NCI-H1105 (cell line): Measurements from ENCODE around the gene VSTM4.

Experiments used
- DNase-seq: peaks from one replicate; lab custom pipeline; 2025; lab: John Stamatoyannopoulos, UW

The VSTM4 gene

DNA sequence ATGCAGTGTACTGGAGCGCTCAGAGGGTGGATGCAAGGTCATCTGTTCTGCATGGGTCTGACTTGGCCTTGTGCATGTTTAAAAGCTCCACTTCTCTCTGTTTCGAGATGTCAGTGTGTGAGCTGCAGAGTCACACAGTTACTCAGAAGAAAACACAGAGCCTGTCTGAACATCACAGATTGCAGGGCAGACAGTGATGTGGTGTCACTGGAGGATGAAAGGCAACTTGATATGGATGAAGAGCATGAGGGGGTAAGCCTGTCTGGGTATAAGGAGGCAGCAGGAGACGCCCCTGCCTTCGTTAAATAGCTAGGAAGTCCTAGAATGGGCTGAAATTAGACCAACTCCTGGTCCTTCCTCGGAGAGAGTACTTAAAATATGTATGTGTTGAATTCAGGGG, 108.2 kb downstream of the VSTM4 start:
- DNase-seq, result no peak

DNA sequence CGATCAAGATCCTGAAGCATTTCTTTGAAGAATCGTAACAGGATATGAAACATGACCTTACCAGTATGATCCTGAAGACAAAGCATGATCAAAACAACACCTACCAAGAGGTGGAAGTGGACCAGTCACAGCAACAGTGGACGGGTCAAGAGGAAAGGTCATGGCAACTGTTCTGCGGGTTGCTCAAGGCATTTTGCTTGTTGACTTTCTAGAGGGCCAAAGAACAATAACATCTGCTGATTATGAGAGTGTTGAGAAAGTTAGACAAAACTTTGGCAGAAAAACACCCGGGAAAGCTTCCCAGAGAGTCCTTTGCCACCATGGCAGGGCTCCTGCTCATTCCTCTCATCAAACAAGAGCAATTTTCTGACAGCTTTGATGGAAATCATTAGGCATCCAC, 110.1 kb downstream of the VSTM4 start:
- no peak for DNase-seq

DNA sequence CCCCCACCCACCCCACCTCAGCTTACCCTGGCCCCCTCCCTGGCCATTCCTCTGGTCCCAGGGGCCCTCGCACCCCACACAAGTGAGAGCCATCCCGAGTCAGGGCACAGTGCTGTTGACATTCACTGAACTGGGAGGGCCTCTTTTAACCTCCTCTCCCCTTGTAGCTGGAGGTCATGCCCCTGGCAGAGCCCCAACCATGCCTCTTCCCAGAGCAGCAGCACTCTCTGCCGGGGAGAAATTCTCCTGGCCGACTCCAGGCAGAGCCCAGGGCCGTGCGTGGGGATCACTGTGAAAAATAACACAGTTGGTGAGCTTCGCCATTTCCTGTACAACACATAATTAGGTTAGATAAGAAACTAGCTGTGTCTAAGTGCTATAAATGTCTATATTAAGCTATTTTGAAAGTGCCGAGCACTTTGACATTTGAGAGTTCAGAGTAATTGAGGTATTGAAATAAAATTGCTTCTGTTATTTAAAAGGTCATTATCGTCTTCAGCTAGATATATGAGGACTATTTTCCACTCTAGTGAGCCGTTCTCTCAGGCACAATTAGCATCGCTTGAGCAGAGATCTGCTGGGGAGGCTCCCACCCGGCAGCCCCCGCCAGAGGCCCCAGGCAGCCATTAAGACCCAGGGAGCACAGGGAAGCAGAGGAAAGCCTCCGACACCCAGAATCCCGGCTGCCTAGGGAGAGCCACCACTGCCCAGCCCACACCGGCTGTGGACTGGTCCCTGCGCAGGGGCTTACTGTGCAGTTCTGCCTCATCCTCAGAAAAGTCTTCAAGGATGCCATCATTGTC, 113.3 kb downstream of the VSTM4 start:
- peak; percentile 31 for DNase-seq

DNA sequence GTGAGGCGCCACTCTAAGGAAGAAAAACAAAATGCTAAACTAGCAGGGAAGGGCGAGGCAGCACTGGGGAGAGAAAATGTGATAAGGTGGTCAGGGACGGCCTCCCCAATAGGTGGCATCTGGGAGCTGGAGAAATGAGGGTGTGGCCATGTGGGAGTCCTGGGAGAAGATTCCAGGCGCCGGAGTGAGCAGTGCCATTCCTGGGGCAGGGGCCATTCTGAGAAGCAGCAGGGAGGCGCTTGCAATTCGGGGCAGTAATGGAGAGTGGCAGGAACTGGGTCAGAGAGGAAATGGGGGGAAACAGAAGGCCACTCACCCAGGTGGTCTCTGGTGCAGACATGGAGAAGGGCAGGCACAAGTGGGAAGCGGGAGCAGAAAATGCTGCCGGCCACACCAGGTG, 113.9 kb downstream of the VSTM4 start:
- no peak for DNase-seq

DNA sequence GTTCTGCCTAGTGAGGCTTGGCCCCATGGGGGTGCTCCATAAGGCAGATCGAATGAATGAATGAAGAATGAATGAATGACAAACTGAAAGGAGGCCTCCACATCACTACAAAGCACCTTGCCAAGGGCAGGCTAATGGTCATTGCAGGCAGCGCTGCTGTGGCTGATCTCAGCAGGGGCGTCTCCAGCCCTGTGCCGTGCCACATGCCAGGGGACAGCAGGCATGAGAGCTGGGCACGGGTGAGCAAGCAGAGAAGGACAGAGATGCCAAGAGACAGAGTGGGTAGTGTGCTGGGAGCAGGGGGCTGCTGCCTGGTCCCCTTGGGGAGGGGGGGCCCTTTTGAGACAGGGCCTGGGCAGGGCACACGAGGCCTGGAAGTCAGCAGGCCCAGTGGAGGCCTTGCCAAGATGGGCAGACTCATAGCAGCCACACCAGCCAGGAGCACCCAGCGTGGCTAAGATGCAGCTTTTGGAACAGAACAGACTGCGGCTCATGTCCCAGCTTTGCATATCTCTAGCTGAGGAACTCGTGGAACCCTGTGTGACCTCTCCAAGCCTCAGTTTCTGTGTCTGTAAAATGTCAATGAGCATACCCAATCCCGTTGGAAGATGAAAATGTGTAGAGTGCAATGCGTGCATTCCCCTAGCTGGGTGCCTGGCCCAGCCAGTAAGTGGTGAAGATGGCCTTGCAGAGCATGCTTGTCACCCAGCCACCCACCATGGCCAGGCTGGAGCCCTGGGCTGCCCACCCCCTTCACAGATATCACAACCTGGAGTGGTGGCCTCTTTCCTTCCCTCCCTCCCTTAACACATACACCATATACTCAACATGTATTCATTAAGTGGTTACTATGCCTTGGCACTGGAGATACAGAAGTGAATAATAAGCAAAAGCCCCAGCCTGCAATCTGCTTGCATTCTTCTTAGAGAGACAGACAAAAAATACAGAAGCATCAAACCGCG, 114.6 kb downstream of the VSTM4 start:
- no peak for DNase-seq

DNA sequence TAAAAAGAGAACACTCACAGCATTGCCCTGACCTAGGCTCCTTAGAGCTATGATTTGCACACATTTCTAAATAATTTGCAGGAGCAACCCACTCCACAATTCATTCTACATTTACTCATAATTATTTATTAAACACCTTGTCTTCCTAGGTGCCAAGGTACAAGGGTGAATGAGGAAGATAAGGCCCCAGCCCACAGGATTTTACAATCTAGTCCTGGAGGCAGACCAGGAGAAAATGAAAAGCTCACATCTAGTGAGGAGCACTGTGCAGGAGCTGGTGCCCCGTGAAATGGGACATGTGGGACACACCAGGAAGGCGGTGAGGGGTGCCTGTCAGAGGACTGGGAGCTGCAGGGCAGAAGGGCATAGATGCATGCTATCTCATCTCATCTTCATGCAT, 116.0 kb downstream of the VSTM4 start:
- DNase-seq, result no peak

DNA sequence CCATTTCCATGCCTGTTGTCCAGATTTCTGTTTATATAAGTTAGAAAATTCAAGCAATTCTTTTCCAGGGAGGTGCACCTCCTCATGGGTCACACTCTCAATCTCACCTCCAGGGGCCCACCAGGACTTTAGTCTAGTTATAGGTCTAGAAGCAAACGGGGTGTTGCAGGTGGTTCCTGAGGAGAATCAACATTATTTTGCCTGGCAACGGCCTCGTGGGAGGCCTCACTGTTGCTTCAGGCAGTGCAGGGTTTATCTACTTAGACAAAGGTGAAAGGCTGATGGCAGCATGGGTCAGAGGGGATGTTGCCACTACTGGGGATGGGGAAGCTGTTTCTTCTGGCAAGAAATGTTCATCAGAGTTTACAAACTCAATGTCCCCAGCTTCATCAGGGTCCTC, 119.0 kb downstream of the VSTM4 start:
- DNase-seq, result no peak

DNA sequence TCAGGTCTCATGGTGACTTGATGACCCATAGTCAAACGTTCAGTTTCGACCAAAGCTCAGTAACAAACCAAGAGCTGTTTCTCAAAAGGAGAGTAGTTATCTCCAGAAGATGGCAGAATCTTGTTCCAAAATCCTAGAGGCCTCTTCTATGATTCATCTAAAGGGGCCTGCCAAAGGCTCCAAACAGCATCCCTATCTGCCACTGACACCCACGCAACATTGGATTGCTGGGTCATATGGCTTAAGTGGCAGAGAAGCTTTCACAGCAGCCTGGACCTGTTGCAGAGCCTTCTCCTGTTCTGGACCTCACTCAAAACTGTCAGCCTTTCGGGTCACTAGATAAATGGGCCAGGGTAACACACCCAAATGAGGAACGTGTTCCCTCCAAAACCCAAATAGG, 121.7 kb downstream of the VSTM4 start:
- no peak for DNase-seq

DNA sequence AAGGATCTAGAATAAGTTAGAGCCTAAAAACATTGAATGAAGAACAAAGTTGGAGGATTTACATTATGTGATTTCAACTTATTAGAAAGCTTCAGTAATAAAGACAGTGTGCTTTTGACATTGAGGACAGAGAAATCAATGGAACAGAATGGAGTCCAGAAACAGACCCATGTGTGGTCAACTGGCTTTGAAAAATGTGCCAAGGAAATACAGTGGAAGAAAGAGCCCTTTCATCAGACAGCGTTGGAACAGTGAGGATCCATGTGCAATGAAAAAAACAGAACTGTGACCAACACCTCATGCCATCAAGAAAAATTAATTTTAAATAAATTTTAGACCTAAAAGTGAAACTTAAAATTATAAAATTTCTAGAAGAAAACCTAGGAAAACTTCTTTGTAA, 125.1 kb downstream of the VSTM4 start:
- no peak for DNase-seq

DNA sequence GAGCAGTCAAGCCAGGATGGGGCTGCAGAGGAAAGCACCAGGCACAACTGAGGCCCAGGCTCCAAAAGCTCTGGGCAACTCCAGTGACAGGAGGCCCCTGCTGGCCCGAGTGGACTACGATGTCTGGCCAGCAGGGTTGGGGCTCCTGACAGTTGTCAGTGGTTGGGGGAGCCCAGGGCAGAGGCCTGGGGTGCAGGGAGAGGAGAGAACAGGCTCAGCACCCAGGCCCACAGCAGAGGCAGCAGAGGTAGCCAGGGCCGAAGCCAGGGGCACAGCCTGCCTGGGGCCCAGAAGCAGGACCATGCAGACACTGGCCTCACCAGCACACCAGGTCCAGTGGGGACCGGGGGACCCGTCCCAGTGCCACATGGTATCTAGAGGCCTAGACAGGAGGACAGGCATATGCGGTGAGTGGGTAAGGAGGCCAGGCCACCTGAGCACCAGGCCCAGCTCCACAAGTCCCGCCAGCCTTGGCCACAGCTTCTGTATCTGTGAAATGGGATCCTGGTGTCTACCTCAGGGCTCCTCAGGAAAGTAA, 129.6 kb downstream of the VSTM4 start:
- no peak for DNase-seq

DNA sequence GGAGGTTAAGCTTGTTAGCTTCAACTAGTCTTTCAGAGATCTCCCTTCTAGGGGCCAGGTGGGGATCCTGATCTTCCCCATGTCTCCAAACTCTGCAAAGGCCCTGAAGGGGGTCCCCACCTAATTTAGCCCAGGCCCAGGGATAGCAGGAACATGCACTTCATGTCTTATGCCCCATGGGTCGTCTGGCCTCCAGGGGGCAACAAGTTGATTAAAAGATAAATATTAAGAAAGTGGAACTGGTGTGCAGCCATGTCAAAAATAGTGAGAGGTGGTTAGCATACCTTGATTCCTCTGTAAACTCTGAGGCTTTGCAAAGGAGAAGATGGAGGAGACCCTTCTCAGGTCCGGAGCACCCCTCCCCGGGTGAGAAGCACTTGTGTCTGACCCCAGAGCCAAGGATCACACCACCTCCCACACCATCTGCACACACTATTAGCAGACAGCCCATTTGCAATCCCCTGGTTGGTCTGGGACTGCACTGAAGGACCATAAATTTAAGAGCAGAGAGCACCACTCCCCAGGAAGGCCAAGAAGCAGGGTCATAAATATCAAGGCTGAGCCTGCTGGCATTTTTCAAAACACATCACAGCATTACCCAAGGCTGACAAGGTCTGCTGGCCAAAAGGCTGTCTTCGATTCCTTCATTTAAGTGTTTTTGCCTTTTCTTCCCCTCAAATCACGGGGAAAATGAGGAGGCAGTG, 131.5 kb downstream of the VSTM4 start:
- no peak for DNase-seq

DNA sequence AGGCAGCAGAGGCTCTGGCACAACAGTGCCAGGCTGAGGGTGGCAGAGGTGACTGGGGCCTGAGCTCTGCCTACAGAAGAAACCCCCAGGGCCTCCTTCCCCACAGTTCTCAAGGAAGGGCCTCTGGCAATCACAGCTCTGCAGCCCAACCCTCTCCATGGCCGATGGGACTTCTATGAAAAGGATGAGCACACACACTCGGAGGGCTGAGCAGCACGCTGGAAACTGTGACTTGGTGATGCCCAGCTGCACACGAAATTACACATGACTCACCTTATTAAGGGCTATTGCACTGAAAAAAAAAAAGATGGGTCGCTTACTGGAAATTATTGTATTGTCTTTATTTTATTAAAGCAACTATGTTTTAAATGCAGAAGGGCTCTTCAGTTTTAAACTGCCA, 132.7 kb downstream of the VSTM4 start:
- no peak for DNase-seq

DNA sequence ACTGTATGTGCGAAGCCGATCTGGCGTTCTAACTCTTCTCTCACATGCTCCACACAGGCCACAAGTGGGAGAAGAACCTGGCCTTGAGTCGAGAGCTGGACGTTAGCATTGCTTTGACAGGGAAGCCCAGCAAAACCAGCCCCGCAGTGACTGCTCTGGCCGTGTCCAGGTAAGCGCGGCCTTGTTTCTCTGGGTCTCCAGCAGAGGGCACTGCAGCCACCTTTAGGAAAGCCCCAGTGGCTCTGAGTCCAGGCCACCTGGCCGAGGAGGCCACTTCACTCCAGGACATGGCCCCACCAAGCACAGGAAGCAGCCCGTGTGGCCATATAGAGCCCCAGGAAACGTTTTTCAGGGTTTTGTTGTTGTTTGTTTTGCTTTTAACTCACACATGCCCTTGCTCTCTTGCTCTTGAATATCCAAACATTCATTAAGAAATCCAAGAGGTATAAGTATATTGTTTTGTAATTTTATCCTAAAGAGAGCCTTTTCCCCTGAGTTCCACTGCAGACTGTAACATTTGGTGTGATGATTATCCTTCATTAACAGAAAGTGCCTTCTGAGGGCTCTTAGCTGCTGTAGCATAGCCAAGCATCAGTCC, 133.9 kb downstream of the VSTM4 start:
- DNase-seq, result no peak

DNA sequence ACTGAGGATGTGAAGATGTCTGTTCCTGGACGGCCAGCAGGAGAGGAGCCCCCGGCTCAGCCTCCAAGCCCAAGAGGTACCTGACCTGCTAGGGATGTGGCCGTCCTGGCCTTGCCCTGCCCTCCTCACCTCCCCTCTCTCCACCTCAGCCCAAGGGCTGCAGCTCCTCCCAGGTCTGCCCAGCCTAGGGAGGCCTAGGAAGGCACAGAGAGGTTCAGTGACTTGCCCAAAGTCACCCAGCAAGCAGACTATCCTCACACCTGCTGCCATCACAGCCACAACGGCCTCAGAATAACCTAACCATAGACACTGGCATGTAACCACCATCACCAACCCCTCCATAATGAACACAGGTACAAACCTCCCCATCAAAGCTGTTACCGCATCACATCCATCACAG, 137.0 kb downstream of the VSTM4 start:
- DNase-seq, result no peak

DNA sequence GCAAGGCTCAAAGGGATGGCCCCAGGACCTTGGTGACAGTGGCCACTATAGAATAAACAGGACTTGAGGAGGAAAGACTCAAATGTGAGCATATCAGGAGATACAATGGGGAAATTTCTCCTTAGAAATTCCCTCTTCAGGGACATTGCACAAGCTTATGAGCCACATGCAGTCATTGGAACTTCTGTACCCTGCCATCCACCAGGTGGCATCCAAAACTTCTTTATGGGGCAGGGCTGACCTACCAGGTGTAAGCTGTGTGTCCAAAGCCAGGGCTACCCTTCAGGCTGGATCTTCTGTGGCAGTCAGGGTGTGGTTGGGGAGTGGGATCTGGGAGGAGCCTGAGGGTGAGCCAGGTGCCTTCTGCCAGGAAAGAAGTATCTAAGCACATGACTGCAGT, 139.1 kb downstream of the VSTM4 start:
- no peak for DNase-seq

DNA sequence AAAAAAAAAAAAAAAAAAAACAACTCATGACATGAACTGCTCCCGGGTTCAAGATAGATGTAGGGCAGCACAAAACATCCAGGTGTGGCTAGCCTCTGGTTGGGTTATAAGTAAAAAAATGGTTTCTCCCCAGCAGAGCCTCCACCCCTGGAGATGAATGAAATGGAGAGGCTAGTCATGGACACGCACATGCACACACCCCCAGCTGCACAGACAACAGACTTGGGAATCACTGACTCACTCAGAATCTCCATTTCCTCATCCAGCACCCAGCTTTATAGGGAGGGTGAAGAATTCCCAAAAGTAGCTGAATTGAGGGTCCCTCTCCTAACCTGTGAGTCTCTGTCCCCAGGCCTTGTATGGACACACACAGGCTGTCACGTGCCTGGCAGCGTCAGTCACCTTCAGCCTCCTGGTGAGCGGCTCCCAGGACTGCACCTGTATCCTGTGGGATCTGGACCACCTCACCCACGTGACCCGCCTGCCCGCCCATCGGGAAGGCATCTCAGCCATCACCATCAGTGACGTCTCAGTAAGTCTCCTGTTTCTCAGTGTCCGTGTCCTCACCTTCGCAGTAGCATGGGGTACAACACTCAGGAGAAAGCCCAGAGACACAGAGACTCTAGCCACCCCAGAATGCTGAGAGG, 140.7 kb downstream of the VSTM4 start:
- DNase-seq, result no peak

DNA sequence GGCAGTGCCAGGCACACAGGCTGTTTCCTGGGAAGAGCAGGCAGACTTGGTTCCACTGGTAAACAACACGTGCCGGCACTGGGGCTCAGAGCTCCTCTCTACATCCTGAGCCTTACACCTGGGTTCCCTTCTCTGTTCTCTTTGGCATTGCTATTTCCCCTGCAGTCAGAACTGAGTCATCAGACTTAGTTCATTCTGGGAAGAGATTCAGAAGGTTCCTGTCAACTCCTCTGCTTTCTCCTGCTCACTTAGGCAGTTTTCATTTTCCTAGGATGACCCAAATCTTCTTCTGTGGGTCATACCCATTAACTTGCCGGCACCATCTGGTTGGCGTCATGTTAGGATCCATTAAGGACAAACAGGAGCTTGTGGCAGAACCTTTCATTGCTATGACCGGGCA, 142.3 kb downstream of the VSTM4 start:
- no peak for DNase-seq

DNA sequence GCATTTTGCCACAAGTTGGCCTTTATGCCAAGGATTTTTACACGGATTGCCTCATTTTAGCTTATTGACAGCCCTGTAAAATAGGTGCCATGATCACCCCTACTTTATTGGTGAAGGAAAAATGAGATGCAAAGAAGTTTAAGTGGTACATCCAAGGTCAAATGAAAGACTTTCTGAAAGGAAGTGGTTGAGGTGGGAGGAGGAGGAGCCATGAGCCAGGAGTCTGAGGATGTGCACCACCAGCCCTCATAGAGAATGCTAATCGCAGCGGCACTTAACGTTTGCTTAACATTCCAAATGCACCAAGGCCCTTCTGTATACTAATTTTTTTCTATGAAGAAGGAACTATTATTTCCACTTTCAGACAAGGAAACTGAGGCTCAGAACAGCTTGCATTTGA, 144.7 kb downstream of the VSTM4 start:
- no peak for DNase-seq

DNA sequence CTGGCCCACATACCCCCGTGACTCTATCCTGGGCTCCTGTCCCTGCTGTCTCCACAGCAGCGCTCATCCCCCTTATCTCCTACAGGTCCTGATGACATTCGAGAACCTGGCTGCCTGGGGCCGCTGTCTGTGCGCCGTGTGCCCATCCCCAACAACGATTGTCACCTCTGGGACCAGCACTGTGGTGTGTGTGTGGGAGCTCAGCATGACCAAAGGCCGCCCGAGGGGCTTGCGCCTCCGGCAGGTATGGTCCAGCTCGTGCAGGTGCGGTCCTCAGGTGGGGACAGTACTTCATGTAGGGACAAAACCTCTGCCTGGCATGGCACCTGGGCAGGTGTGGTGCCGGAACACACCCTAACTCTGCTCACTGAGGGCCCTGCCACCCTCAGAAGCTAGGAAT, 145.3 kb downstream of the VSTM4 start:
- no peak for DNase-seq

DNA sequence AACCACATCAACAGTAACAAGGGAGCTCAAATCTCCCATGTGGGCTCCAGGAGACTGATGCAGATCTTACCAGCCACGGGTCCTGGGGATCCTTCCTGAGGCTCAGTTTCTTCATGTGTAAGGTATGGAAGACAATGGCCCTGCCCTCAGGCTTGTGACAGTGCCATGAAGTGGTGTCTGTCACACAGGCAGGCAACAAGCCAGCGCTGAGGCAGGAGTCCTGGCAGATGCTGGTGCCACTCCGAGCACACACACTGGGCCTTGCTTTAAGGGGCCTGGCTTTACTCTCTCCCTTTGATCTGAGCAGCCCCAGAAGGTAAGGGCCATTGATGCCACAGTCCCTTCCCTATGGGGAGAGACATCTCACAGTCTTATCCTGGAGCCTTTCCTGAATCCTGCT, 147.3 kb downstream of the VSTM4 start:
- DNase-seq, result no peak

DNA sequence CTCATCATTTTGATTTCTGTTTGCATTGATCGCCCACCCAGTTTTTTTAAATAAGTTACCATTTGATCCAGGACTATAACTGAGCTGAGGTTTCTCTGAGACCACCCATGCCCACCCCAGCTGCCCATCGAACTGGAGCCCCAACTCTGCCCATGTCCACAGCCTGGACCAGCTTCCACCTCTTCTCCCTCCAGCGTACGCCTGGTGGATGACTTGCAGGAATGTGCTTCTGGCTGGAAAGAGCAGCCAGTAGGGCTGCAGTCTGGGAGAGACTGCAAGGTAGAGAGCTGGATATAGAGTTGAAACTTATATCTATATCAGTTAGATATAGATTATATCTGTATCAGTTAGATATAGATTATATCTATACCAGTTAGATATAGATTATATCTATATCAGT, 149.9 kb downstream of the VSTM4 start:
- no peak for DNase-seq
